NK-92 treated with Interleukin-12 subunit alpha and Interleukin-12 subunit beta, amount 100 ng/mL, for 24 hours (cell line): ENCODE data around the gene NPRL2.

ENCODE experiments used
- DNase-seq: peaks from one replicate; lab custom pipeline; 2025; lab: John Stamatoyannopoulos, UW

The NPRL2 gene

GRCh38 chr3:50373146-50374051 is 22.8 kb upstream of the NPRL2 start:
- no peak for DNase-seq

- DNase-seq = no peak
These were observed 21.8 kb upstream of the NPRL2 start for GRCh38 chr3:50372349-50372748.

GRCh38 chr3:50371133-50371685 is 20.6 kb upstream of the NPRL2 start:
- no peak for DNase-seq

GRCh38 chr3:50370594-50370993 is 20.0 kb upstream of the NPRL2 start:
- no peak for DNase-seq

GRCh38 chr3:50369012-50369670 is 18.6 kb upstream of the NPRL2 start:
- DNase-seq = no peak

GRCh38 chr3:50365842-50366220 is 15.3 kb upstream of the NPRL2 start:
- DNase-seq = no peak

- no peak for DNase-seq
These were observed 14.7 kb upstream of the NPRL2 start for GRCh38 chr3:50365080-50365841.

- no peak for DNase-seq
These were observed 14.1 kb upstream of the NPRL2 start for GRCh38 chr3:50364573-50365079.

- DNase-seq = no peak
These were observed 9.2 kb upstream of the NPRL2 start for GRCh38 chr3:50359760-50360110.

- peak; percentile 93 for DNase-seq
These were observed 8.6 kb upstream of the NPRL2 start, which contains the start of gene TMEM115 for GRCh38 chr3:50358911-50359759. TSS of gene TMEM115 (minus strand) at chr3:50359521. CDS start at chr3:50359063, 458 bp downstream.

GRCh38 chr3:50358355-50358910 is 7.9 kb upstream of the NPRL2 start:
- DNase-seq = no peak

GRCh38 chr3:50357481-50357880 is 6.9 kb upstream of the NPRL2 start:
- no peak for DNase-seq

GRCh38 chr3:50356553-50356952 is 6.0 kb upstream of the NPRL2 start:
- DNase-seq = no peak

- DNase-seq = no peak
These were observed 5.4 kb upstream of the NPRL2 start for GRCh38 chr3:50355829-50356552.

GRCh38 chr3:50354850-50355249 is 4.3 kb upstream of the NPRL2 start:
- no peak for DNase-seq

- no peak for DNase-seq
These were observed 3.7 kb upstream of the NPRL2 start for GRCh38 chr3:50354186-50354764.

- DNase-seq = no peak
These were observed 2.9 kb upstream of the NPRL2 start for GRCh38 chr3:50353245-50354004.

- DNase-seq = no peak
These were observed 2.2 kb upstream of the NPRL2 start for GRCh38 chr3:50352781-50353180.

GRCh38 chr3:50351323-50351697 is 735 bp upstream of the NPRL2 start:
- DNase-seq = no peak
